ENCODE data around the gene OR5T1.

Gene OR5T1

GRCh38 chr11:56307836-56308235, 33.9 kb downstream of the OR5T1 start:
- DNase-seq (ENCODE audit: low spot score) = no peak
- ChIA-PET POLR2A (ENCODE audit: low non-redundant PET) (no interaction called here), CTCF (no interaction called here)
- H3K27ac ChIP-seq = no peak overlapping the region
- TF ChIP-seq CTCF (conservative IDR thresholded peaks at IDR 0.05; ENCODE audit: low read depth) = no peak

GRCh38 chr11:56314844-56315243, 40.9 kb downstream of the OR5T1 start, which contains the start of gene OR8K3:
Gene OR8K3 (plus strand): TSS chr11:56315144. CDS start chr11:56318307, 3,163 bp downstream.
- POLR2A ChIA-PET (ENCODE audit: low non-redundant PET) = no interaction called here
- no peak for DNase-seq (ENCODE audit: low spot score)
- CTCF ChIA-PET = interaction anchor here (0.6 kb wide), 1 partner anchor 32 kb away, joined by 3 read pairs; no protein-coding TSS in a partner anchor
- no peak within 1 kb of the TSS for H3K27ac ChIP-seq
- TF ChIP-seq CTCF (conservative IDR thresholded peaks at IDR 0.05; ENCODE audit: low read depth) = no peak

Data from RWPE1 (cell line).